NT2/D1 (cell line): ENCODE data around the gene LILRB5.

Source experiments
- SUZ12 ChIP-seq: IDR thresholded peaks from 2 replicates; pipeline ENCODE4 v1.6.1; 2011; ENCODE audit not compliant: insufficient read length, insufficient read depth; ENCODE audit errors: extremely low read depth
- YY1 ChIP-seq: IDR thresholded peaks from 2 replicates; pipeline ENCODE4 v1.6.1; 2011; ENCODE audit not compliant: insufficient read length, insufficient read depth
- ZNF274 ChIP-seq: IDR thresholded peaks from 2 replicates; pipeline ENCODE4 v1.6.1; 2011; ENCODE audit warnings: mild to moderate bottlenecking, low read depth, low read length

DNA sequence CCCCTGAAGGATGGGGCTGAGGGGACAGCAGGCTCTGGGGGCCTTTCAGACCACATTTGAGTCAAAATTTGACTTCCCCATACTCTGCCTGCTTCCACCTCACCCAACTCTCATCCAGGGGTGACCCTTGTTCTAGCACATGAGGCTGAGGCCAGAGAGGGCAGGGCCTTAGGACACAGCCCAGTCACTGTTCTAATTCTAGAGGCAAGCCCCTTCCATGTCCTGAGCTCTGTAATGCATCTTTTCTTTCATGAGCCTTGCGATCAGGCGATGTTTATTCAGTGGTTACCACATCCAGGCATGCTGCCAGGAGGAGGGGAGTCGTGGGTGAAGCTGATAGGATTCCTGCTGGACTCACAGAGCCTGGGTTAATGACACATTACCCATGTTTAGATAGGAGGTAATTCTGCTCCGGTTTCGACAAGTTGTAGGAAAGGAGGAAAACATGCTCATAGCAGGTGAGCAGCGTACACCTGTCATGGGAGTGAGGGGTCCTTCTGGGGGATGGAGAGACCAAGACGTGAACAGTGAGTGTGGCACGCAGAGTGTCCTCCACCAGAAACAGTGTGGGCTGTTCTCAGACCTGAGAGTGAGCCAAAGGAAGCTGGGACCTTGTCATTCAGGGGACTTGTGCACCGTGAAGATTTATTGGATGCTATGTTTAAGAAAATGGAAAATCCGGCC, 47.1 kb downstream of the LILRB5 start:
- TF ChIP-seq YY1 (no peak), ZNF274 (no peak), SUZ12 (no peak)
